Suprapubic skin (tissue), 4 donors: ENCODE measurements around the gene GREM2. TPM values are rescaled to one million over a fixed set of nuclear protein-coding genes. Genes with fewer than 3 reads are reported as not detected.

Source experiments
- DNase-seq, 2 donors: peaks; one replicate each; pipeline ENCODE4 v3.0.0-alpha.2; 2019; ENCODE audit warnings: low spot score in 2 of 2
- H3K27ac ChIP-seq: fragments of 200-600 bp; sonication (generic); one replicate; pipeline ENCODE4 v1.5.1; 2019
- H3K27me3 ChIP-seq: fragments of 200-600 bp; sonication (generic); one replicate; pipeline ENCODE4 v1.5.1; 2019
- H3K36me3 ChIP-seq: fragments of 200-600 bp; sonication (generic); one replicate; pipeline ENCODE4 v1.5.1; 2019
- H3K4me1 ChIP-seq: fragments of 200-600 bp; sonication (generic); one replicate; pipeline ENCODE4 v1.5.1; 2019
- H3K4me3 ChIP-seq: fragments of 200-600 bp; sonication (generic); one replicate; pipeline ENCODE4 v1.5.1; 2019; ENCODE audit warnings: mild to moderate bottlenecking
- H3K9me3 ChIP-seq: fragments of 200-600 bp; sonication (generic); one replicate; pipeline ENCODE4 v1.5.1; 2019
- EP300 ChIP-seq: sonication (generic); formaldehyde crosslinking; IDR thresholded peaks from one replicate; pipeline ENCODE4 v1.6.1; 2017; ENCODE audit warnings: antibody characterized with exemption
- POLR2A ChIP-seq, 2 donors: fragments of 450-650 bp; IDR thresholded peaks; one replicate each; pipeline ENCODE4 v1.6.1; 2017; ENCODE audit warnings: antibody characterized with exemption in 2 of 2, mild to moderate bottlenecking in 2 of 2, moderate library complexity in 2 of 2
- POLR2AphosphoS5 ChIP-seq, 3 donors: sonication (generic); formaldehyde crosslinking; IDR thresholded peaks; one replicate each; pipeline ENCODE4 v1.6.1; 2017; ENCODE audit warnings: antibody characterized with exemption in 3 of 3
- WGBS: methylation state at CpG from one replicate; pipeline ENCODE4 v1.1.5; 2018; 5-methylcytosine and 5-hydroxymethylcytosine counted together
- total RNA-seq, 4 donors: library from RNA; depleted of rRNA; stranded (reverse); fragments of >200 nt; gene quantifications; one replicate each; pipeline ENCODE4 v1.1.0, GENCODE V29; 2016
- TF ChIP-seq, protein P1 (sequence below), 2 donors: fragments of 200-600 bp in 1 of 2; fragments of 450-650 bp in 1 of 2; sonication (generic) in 1 of 2; IDR thresholded peaks; one replicate each; pipeline ENCODE4 v1.5.1; 2016 to 2019; ENCODE audit warnings: antibody characterized with exemption in 2 of 2, mild to moderate bottlenecking in 1 of 2, moderate library complexity in 1 of 2

The GREM2 gene
- total RNA-seq, 4 donors from 2014 or later = 0.11 to 1.3 (median 0.38) TPM

DNA sequence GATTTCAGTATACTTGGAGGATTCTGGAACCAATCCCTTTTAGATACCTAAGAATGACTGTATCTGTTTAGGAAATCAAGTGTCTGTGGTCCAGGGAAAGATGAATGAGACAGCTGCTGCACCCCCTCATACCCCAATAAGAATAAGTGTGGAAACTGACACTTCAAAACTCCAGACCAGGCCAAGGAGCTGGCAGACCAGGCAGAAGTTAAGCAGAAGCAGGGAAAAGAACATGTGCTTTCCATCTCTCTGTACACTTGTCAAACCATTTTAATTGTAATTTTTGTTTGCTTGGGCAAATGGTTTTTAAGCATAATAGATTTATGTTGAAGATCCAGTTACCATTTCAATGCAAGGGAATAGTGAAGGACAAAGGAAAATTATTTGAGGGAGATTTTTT is 100.2 kb downstream of the GREM2 start:
- Histone ChIP-seq H3K27me3 (no peaks in the 10 kb centered on the region), H3K36me3 (no peaks in the 10 kb centered on the region), H3K9me3 (peaks cover under 1% of the 10 kb centered on the region), H3K27ac (no peak overlapping the region), H3K4me1 (no peaks in the 10 kb centered on the region), H3K4me3 (no peak overlapping the region)
- DNase-seq = no peak
- TF ChIP-seq POLR2A (IDR thresholded peaks at IDR 0.05) (no peak), EP300 (no peak), POLR2AphosphoS5 (IDR thresholded peaks at IDR 0.05) (no peak)
- TF ChIP-seq, protein P1, sequence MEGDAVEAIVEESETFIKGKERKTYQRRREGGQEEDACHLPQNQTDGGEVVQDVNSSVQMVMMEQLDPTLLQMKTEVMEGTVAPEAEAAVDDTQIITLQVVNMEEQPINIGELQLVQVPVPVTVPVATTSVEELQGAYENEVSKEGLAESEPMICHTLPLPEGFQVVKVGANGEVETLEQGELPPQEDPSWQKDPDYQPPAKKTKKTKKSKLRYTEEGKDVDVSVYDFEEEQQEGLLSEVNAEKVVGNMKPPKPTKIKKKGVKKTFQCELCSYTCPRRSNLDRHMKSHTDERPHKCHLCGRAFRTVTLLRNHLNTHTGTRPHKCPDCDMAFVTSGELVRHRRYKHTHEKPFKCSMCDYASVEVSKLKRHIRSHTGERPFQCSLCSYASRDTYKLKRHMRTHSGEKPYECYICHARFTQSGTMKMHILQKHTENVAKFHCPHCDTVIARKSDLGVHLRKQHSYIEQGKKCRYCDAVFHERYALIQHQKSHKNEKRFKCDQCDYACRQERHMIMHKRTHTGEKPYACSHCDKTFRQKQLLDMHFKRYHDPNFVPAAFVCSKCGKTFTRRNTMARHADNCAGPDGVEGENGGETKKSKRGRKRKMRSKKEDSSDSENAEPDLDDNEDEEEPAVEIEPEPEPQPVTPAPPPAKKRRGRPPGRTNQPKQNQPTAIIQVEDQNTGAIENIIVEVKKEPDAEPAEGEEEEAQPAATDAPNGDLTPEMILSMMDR (IDR thresholded peaks at IDR 0.05) = no peak

DNA sequence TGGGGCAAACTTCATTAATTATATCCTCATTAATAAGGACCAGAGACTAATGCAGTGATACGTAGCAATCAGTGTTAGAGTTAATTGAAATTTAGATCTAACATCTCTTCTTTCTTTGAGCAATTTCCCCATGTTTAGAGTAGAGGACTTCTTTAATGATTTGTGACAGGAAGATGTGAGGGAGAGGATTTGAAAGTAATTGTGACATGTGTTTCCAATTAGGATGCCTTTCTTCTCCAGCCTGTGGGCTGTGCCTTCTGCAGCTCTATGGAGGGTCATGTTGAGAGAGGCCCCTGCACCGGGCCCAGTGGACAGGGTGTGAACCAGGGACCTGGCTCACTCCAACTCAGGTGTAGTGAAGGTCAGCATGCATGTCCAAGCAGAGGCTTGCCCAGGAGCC is 103.0 kb downstream of the GREM2 start:
- Histone ChIP-seq H3K27ac (no peak overlapping the region), H3K4me3 (no peak overlapping the region), H3K9me3 (peaks cover 5% of the 10 kb centered on the region), H3K27me3 (no peaks in the 10 kb centered on the region), H3K4me1 (no peaks in the 10 kb centered on the region), H3K36me3 (no peaks in the 10 kb centered on the region)
- TF ChIP-seq EP300 (no peak), POLR2A (IDR thresholded peaks at IDR 0.05) (no peak), POLR2AphosphoS5 (IDR thresholded peaks at IDR 0.05) (no peak)
- TF ChIP-seq, protein P1 (IDR thresholded peaks at IDR 0.05) = no peak
- WGBS = 56% methylated on average over 2 of the region's 2 CpGs
- no peak for DNase-seq

DNA sequence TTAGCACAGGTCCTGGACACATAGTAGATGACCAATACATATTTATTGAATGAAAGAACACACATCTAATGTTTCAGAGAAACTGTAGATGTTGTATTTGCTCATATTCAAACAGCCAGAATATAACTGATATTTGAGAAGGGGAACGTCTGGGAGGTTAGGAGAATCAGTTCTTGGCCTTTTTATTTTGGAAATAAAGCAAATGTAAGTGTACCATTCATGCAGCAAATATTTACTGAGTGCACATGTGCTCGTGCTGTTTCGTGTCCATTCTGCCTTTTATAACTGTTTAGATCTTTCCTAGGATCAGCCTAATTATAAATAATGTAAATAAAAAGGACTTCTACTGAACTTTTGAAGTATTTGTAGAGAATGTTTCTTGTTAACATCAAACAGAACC is 103.8 kb downstream of the GREM2 start:
- H3K27me3 ChIP-seq = no peaks in the 10 kb centered on the region
- TF ChIP-seq POLR2A (IDR thresholded peaks at IDR 0.05) (no peak), POLR2AphosphoS5 (IDR thresholded peaks at IDR 0.05) (no peak), EP300 (no peak)
- TF ChIP-seq, protein P1 (IDR thresholded peaks at IDR 0.05) = no peak
- H3K27ac ChIP-seq = no peak overlapping the region
- no peak overlapping the region for H3K4me3 ChIP-seq
- H3K36me3 ChIP-seq = no peaks in the 10 kb centered on the region
- no peak for DNase-seq
- H3K9me3 ChIP-seq = peaks cover 5% of the 10 kb centered on the region
- H3K4me1 ChIP-seq = no peaks in the 10 kb centered on the region
- 70% methylated on average over 3 of the region's 3 CpGs for WGBS

DNA sequence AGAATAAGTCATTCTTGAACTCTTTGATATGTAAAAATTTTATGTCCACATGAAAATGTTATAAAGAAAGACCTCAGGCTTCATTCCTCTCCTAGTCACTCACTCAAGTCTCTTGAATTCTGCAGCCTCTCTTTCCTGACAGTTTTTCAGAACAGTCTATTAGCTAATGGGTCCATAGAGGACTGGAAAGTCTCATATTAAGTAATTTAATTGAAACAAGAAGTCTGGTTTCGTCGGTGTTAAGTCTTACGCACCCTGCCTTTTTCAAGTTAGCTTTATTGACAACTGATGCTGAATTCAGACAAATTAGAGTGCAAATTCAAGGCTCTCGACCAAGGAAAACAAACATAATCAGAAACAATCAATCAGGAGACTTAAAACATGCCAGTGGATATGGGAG is 105.8 kb downstream of the GREM2 start:
- Histone ChIP-seq H3K4me3 (no peak overlapping the region), H3K4me1 (no peaks in the 10 kb centered on the region), H3K27ac (no peak overlapping the region), H3K9me3 (peaks cover 5% of the 10 kb centered on the region), H3K36me3 (no peaks in the 10 kb centered on the region), H3K27me3 (no peaks in the 10 kb centered on the region)
- TF ChIP-seq POLR2A (IDR thresholded peaks at IDR 0.05) (no peak), POLR2AphosphoS5 (IDR thresholded peaks at IDR 0.05) (no peak), EP300 (no peak)
- TF ChIP-seq, protein P1 (IDR thresholded peaks at IDR 0.05) = no peak
- no peak for DNase-seq
- WGBS = 60% methylated on average over 4 of the region's 4 CpGs

DNA sequence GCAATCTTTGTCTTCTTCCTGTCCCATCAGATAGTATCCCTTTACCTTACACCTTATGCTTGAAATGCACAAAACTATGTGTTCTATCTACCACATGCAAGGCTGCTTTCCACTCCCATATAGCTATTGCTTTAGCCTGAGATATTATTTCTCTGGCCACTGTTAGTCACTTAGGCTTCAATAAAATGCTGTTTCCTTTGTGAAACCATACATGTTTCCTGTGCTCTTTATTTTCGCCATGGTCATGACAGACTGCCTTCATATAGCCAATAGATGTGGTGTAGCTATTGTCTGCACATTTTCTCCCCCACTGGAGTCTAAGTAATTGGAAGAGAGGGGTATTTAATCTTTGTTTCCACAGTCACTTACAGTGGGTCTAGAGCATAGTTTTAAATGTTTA is 108.4 kb downstream of the GREM2 start:
- H3K4me1 ChIP-seq = no peaks in the 10 kb centered on the region
- no peak for DNase-seq
- WGBS = 71% methylated on average over 1 of the region's 1 CpG
- no peak overlapping the region for H3K4me3 ChIP-seq
- TF ChIP-seq, protein P1 (IDR thresholded peaks at IDR 0.05) = no peak
- no peak for TF ChIP-seq EP300
- TF ChIP-seq POLR2A (IDR thresholded peaks at IDR 0.05) = no peak
- no peak for TF ChIP-seq POLR2AphosphoS5 (IDR thresholded peaks at IDR 0.05)
- H3K36me3 ChIP-seq = no peaks in the 10 kb centered on the region
- peaks cover 5% of the 10 kb centered on the region for H3K9me3 ChIP-seq
- H3K27me3 ChIP-seq = no peaks in the 10 kb centered on the region
- H3K27ac ChIP-seq = no peak overlapping the region
